GM12891 (cell line): ENCODE data around the gene GRIN2A.

Source experiments
- DNase-seq: peaks from one replicate; pipeline ENCODE4 v3.0.0; 2011; ENCODE audit warnings: low spot score; ENCODE audit not compliant: insufficient read length
- FAIRE-seq: peaks from 2 replicates; lab custom pipeline; 2011; peaks lifted over from hg19 to GRCh38; lab: Jason Lieb, UNC
- PAX5 ChIP-seq: IDR thresholded peaks from 2 replicates; pipeline ENCODE4 v1.6.1; 2011; ENCODE audit warnings: low read length, moderate library complexity, mild to moderate bottlenecking; ENCODE audit not compliant: insufficient read depth, severe bottlenecking
- POLR2A ChIP-seq: IDR thresholded peaks from 2 replicates; pipeline ENCODE4 v1.6.1; 2011; ENCODE audit warnings: low read depth, low read length, control low read depth
- POLR2AphosphoS5 ChIP-seq: IDR thresholded peaks from 2 replicates; pipeline ENCODE4 v1.6.1; 2011; ENCODE audit warnings: low read depth, low read length, control low read depth
- POU2F2 ChIP-seq: IDR thresholded peaks from 2 replicates; pipeline ENCODE4 v1.6.1; 2011; ENCODE audit warnings: low read depth, mild to moderate bottlenecking, control low read depth, low read length, moderate library complexity
- SPI1 ChIP-seq: IDR thresholded peaks from 2 replicates; pipeline ENCODE4 v1.6.1; 2011; ENCODE audit warnings: low read depth, low read length, control low read depth
- TAF1 ChIP-seq: IDR thresholded peaks from 2 replicates; pipeline ENCODE4 v1.6.1; 2011; ENCODE audit warnings: low read depth, low read length, control low read depth

The GRIN2A gene

GRCh38 chr16:9780831-9781230 lies 401.4 kb downstream of the GRIN2A start:
- DNase-seq (no peak), FAIRE-seq (no peak)
- TF ChIP-seq SPI1: no peak
- TF ChIP-seq TAF1: no peak
- TF ChIP-seq POLR2A: no peak
- TF ChIP-seq POLR2AphosphoS5: no peak
- TF ChIP-seq PAX5: no peak
- TF ChIP-seq POU2F2: no peak

- TF ChIP-seq POLR2AphosphoS5 (no peak), TAF1 (no peak), POU2F2 (no peak), POLR2A (no peak), SPI1 (no peak), PAX5 (no peak)
- FAIRE-seq (no peak), DNase-seq (no peak)
Observed at GRCh38 chr16:9778849-9779248, 403.4 kb downstream of the GRIN2A start.

- FAIRE-seq (no peak), DNase-seq (no peak)
- TF ChIP-seq PAX5 (no peak), POLR2A (no peak), POLR2AphosphoS5 (no peak), POU2F2 (no peak), SPI1 (no peak), TAF1 (no peak)
Observed at GRCh38 chr16:9775998-9776397, 406.2 kb downstream of the GRIN2A start.

- FAIRE-seq: no peak
- DNase-seq: no peak
- TF ChIP-seq POU2F2 (no peak), SPI1 (no peak), POLR2AphosphoS5 (no peak), PAX5 (no peak), POLR2A (no peak), TAF1 (no peak)
Observed at GRCh38 chr16:9773289-9773688, 408.9 kb downstream of the GRIN2A start.

- FAIRE-seq (no peak), DNase-seq (no peak)
- TF ChIP-seq POLR2A (no peak), SPI1 (no peak), PAX5 (no peak), POU2F2 (no peak), TAF1 (no peak), POLR2AphosphoS5 (no peak)
Observed at GRCh38 chr16:9772526-9773225, 409.6 kb downstream of the GRIN2A start.

GRCh38 chr16:9766891-9767290 lies 415.3 kb downstream of the GRIN2A start:
- TF ChIP-seq TAF1 (no peak), POLR2A (no peak), PAX5 (no peak), POU2F2 (no peak), SPI1 (no peak), POLR2AphosphoS5 (no peak)
- FAIRE-seq: no peak

DNA sequence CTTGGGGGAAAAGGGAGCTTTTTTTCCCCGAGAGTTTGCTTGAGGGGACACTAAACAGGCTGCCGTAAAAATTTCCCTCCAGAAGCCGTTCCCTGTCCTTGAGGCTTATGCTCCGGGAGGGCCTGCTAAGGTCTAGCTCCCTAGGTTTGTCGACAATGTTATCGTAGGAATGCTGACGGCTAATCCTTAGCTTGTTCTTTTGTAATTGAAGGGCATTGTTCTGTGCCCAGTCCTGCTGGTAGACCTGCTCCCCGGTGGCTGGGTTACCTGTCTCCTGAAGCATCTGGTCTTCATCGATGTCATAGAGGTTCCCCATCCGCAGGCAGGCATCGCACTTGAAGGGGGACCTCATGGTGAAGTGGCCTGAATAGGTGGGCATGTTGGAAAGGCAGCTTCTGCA lies 418.7 kb downstream of the GRIN2A start:
- FAIRE-seq: no peak
- TF ChIP-seq TAF1: no peak
- no peak for TF ChIP-seq PAX5
- TF ChIP-seq POLR2A: no peak
- TF ChIP-seq POU2F2: no peak
- TF ChIP-seq SPI1: no peak
- no peak for TF ChIP-seq POLR2AphosphoS5
- DNase-seq: no peak

More at GRCh38 chr16:9766891-9767290, 415.3 kb downstream of the GRIN2A start:
- DNase-seq: no peak

DNA sequence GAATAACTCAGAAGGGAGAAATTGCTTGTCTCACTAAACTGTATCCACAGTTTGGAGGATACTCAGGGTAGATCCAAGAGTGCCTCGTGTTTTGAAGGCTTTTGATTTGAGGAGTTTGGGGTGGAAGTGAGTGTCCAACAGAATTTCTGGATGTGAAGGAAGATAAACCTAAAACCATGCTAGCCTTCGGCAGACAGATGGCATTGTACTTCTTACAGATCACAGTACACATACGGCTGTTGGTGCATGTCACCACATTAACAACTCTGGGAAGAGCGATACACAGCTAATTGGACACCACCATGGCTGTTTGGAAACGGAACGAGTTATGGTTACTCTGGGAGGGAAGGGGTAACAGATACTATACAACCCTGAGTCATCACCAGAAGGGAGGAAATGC lies 420.4 kb downstream of the GRIN2A start:
- FAIRE-seq: no peak

GRCh38 chr16:9757687-9758086 lies 424.5 kb downstream of the GRIN2A start:
- FAIRE-seq: no peak
- TF ChIP-seq POLR2A: no peak
- TF ChIP-seq SPI1: no peak
- TF ChIP-seq TAF1: no peak
- no peak for TF ChIP-seq PAX5
- TF ChIP-seq POU2F2: no peak
- TF ChIP-seq POLR2AphosphoS5: no peak
- no peak for DNase-seq

More for the DNA sequence above, 420.4 kb downstream of the GRIN2A start:
- no peak for DNase-seq
- TF ChIP-seq SPI1 (no peak), TAF1 (no peak), POLR2A (no peak), PAX5 (no peak), POU2F2 (no peak), POLR2AphosphoS5 (no peak)

DNA sequence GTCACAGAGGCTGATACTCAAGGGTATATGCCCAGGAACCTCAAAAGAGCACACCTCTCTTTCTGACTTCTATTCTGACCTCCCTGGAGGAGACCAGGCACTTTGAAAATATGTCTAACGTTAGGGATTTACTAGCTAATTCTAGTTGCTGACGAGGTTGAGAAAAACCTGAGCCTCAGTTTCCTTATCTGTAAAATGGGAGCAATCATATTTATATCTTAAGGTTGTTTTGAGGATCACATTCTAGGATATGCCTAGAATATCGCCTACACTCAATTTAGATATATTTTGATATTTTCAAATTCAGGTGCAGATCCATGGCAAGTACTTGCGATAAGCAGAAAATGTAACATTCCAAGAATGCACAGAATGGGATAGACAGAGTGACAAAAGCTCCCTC lies 425.8 kb downstream of the GRIN2A start:
- no peak for DNase-seq
- FAIRE-seq: no peak
- no peak for TF ChIP-seq TAF1
- no peak for TF ChIP-seq PAX5
- TF ChIP-seq SPI1: no peak
- TF ChIP-seq POU2F2: no peak
- no peak for TF ChIP-seq POLR2A
- TF ChIP-seq POLR2AphosphoS5: no peak
